Femur (tissue), 1 donor: ENCODE results near the gene NLGN4X.

Source experiments
- DNase-seq: peaks from one replicate; pipeline ENCODE4 v3.0.0-alpha.2; 2017

NLGN4X gene

DNA sequence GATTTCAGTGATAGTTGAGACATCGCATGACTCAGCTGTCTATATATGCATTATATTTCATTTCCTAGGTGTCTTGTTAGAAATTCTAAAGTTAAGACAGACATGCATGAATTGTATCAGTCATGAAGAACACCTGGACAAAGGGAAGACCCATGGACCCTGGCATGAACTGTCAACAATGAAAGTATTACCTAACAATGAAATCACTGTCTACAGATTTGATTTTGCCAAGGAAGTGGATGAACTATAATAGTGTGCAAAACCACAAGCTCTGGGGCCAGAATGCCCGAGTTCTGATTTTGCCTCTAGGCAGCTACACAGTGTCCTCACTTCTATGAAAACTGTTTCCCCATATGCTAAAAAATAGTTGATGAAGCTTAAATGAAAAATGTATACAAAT lies 386.1 kb downstream of the NLGN4X start:
- DNase-seq = no peak
